Activated T-cell treated with anti-CD3 and anti-CD28 coated beads for 24 hours (primary cell): ENCODE results near the gene SMC3.
"Not testable (repeated sequence)": the region's sequence is repeated elsewhere in the genome, so short reads cannot be mapped to it uniquely, and the experiment has no call there.

Experiments
- DNase-seq: peaks from one replicate; pipeline ENCODE4 v3.0.0-alpha.2; 2020; ENCODE audit warnings: low read depth

The SMC3 gene

DNA sequence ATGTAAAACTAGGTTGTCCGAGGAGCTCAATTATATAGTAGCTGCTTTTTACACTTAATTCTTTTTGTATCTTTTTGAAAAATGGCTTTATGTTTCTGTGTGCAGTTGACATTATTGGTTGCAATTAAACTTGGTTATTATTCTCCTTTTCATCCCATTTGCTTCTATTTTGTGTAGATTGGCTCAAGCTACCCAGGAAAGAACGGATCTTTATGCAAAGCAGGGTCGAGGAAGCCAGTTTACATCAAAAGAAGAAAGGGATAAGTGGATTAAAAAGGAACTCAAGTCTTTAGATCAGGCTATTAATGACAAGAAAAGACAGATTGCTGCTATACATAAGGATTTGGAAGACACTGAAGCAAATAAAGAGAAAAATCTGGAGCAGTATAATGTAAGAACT, 16.5 kb downstream of the SMC3 start:
- DNase-seq = no peak

DNA sequence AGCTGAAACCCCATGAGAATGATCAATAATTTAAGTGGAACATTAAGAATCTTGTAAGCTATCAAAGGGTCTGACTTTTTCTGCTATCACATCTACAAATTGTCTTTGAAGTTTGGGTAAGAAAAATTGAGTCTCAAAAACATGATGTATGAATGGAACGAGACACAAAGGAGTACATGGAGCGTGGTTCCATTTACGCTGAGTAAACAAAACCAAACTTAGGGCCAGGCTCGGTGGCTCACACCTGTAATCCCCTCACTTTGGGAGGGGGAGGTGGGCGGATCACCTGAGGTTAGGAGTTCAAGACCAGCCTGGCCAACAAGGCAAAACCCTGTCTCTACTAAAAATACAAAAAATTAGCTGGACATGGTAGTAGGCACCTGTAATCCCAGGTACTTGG, 24.3 kb downstream of the SMC3 start:
- DNase-seq = no peak

GRCh38 chr10:110597476-110597875, 30.0 kb downstream of the SMC3 start:
- no peak for DNase-seq

DNA sequence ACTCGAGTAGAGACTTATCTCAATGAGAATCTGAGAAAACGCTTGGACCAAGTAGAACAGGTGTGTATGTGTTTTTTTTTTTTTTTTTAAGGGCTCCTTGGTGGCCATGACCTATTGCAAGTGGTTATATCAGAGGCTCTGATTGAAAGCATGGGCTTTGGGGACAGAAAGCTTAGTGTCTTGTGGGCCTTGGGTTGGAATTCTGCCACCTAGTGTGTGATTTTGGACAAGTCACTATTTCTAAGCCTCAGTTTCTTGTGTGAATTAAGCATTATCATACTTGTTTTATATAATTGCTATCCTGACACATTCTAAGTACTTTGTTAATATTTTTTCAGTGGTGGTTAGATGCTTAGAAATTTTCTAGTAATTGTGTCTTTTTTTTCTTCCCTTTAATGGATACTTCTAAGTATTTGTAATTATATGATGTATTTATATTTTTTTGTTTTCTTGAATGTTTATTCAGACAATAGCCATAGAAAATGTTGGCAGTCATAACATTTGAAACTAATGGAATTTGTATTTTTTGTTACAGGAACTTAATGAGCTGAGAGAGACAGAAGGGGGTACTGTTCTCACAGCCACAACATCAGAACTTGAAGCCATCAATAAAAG, 33.1 kb downstream of the SMC3 start:
- DNase-seq = no peak

DNA sequence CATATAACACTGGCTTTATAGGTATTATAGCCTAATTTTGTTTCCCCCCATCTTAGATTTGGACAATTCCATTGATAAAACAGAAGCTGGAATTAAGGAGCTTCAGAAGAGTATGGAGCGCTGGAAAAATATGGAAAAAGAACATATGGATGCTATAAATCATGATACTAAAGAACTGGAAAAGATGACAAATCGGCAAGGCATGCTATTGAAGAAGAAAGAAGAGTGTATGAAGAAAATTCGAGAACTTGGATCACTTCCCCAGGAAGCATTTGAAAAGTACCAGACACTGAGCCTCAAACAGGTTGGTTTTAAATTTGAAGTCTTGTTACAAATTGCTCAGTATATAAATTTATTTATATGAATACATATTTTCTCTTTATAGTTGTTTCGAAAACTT, 34.1 kb downstream of the SMC3 start:
- DNase-seq = no peak

DNA sequence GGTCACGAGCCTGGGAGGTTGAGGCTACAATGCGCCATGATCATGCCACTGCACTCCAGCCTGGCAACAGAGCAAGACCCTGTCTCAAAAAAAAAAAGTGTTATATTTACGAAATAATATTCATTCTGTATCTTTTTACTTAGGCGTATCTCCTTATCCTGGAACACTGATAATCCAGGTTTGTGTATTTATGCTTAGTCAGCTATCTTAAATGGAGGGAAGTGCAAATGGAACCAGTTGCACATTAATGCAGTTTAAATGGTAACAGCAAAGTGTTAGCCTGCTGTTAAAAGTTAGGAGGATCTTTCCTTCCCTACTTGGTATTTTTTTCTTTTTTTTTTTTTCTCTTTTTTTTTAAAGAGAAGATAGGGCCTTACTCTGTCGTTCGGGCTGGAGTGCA, 40.6 kb downstream of the SMC3 start:
- DNase-seq = no peak

- no peak for DNase-seq
These were observed 42.1 kb downstream of the SMC3 start for GRCh38 chr10:110609605-110610004.

GRCh38 chr10:110610308-110610774, 42.8 kb downstream of the SMC3 start:
- DNase-seq = peak; percentile 39

DNA sequence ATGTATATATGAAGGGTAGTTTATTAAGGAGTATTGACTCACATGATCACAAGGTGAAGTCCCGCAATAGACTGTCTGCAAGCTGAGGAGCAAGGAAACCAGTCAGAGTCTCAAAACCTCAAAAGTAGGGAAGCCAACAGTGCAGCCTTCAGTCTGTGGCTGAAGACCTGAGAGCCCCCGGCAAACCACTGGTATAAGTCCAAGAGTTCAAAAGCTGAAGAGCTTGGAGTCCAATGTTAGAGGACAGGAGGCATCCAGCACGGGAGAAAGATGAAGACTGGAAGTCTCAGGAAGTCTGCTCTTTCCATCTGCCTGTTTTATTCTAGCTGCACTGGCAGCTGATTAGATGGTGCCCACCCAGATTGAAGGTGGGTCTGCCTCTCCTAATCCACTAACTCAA, 43.3 kb downstream of the SMC3 start:
- not testable (repeated sequence) for DNase-seq

DNA sequence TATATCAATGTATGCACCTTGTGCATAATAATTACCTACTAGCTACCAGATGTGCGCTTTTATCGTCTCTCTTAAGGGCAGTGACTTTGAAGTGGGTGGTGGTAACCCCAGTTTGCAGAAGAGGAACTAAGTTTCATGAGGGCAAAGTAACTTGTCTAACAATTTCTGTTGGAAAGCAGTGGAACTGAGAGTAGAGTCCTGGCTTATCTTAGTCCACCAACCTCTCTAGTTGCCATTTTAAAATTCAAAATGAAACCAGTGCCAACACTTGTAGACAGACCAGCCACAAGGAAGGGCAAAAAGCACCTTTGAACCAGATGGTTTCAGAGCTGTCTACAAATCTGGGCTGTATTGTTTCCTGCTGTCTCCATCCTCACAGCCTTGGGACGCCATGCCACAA, 44.6 kb downstream of the SMC3 start:
- no peak for DNase-seq

DNA sequence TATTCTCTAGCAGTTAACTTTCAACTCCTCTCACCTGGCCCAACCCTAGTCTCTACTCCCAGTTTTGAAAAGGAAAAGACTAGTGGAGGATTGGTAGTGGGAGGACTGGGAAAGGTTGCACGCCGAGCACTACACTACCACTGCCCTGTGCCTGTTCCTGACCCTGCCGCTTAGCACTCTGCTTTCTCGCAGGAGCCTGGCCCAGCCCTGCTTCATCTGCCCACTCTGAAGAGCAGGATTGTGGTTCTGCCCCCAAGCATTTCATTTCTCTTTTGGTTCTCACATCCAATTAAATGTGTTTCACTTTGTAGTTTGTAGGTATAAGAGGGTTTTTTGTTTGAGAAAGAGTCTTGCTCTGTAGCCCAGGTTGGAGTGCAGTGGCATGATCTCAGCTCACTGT, 45.1 kb downstream of the SMC3 start:
- no peak for DNase-seq

DNA sequence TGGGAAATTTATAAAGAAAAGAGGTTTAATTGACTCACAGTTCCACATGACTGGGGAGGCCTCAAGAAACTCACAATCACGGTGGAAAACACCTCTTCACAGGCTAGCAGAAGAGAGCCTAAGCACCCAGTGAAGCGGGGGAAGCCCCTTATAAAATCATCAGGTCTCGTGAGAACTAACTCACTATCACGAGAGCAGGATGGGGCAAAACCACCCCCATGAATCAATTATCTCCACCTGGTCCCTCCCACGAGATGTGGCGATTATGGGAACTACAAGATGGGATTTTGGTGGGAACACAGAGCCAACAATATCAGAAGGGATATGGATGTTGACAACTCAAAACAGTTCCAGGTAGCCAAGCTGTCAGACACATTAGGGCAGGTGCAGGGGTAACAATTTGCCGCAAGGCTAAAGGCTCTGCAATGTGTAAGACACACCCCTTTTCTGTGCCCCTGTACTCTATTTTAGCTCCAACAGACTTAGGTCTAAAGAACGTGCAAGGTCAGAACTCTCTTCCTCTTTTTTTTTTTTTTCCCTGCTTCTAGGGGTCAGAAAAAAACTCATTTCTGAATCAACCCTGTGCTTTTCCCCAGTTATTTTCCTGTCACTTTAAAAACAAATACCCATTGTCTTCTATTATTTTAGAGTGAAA, 46.0 kb downstream of the SMC3 start:
- peak; percentile 25 for DNase-seq

GRCh38 chr10:110613996-110614495, 46.6 kb downstream of the SMC3 start:
- no peak for DNase-seq

DNA sequence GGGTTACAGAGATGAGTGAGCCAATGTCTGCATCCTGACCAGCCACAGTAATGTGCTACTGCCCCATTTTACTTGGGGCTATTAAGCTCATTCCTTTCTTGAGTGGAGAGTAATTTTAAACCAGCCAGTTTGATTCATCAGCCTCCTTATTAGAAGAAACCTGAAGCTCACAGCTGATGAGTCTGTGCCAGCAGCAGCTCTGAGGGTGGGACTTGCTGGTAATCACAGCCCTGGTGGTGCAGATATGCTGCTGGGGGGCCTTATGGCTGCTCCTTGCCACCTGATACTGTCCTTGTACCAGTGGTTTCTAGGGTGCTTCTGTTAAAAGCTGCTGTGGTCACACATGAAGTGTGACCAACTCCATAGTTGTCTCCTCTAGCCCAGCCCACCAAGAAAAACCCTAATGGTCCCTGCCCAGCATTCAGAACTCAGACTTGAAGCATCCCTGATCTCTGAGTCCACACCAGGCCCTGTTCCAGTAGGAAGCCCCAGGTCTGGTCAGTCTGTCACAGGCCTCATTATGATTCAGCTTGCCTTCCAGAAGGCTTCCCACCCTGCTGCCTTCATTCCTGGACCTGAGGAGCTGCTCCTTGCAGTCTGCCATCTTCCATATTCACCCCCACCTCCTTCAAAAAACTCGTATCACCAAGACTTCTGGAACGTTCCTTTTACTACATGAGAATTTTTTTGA, 47.7 kb downstream of the SMC3 start:
- no peak for DNase-seq

- no peak for DNase-seq
These were observed 49.1 kb downstream of the SMC3 start for GRCh38 chr10:110616493-110617033.

- DNase-seq = no peak
These were observed 50.1 kb downstream of the SMC3 start for GRCh38 chr10:110617425-110618229.

- peak; percentile 38 for DNase-seq
These were observed 50.7 kb downstream of the SMC3 start for GRCh38 chr10:110618230-110618610.

- no peak for DNase-seq
These were observed 52.3 kb downstream of the SMC3 start for GRCh38 chr10:110619514-110620397.

- no peak for DNase-seq
These were observed 52.9 kb downstream of the SMC3 start for GRCh38 chr10:110620398-110620719.

- not testable (repeated sequence) for DNase-seq
These were observed 55.8 kb downstream of the SMC3 start for GRCh38 chr10:110623316-110623715.

GRCh38 chr10:110625356-110625894, 57.9 kb downstream of the SMC3 start:
- no peak for DNase-seq
